LNCAP (cell line): ENCODE measurements around the gene TMEM185B.

Experiments used
- CTCF ChIP-seq: fragments of 450-650 bp; IDR thresholded peaks from 2 replicates; pipeline ENCODE4 v1.5.1; 2017; ENCODE audit warnings: mild to moderate bottlenecking

Gene TMEM185B

GRCh38 chr2:120226316-120226715, 3.1 kb upstream of the TMEM185B start:
- TF ChIP-seq CTCF = no peak

- no peak for TF ChIP-seq CTCF
Measured at GRCh38 chr2:120225549-120226065, 2.4 kb upstream of the TMEM185B start.

GRCh38 chr2:120224735-120225548, 1.7 kb upstream of the TMEM185B start:
- TF ChIP-seq CTCF = no peak

GRCh38 chr2:120224256-120224655, 1.1 kb upstream of the TMEM185B start:
- TF ChIP-seq CTCF = no peak

- TF ChIP-seq CTCF = no peak
Measured at GRCh38 chr2:120222186-120223033, 790 bp downstream of the TMEM185B start.

- no peak for TF ChIP-seq CTCF
Measured at GRCh38 chr2:120221616-120222015, 1.6 kb downstream of the TMEM185B start.

GRCh38 chr2:120220756-120221155, 2.4 kb downstream of the TMEM185B start:
- no peak for TF ChIP-seq CTCF
